GM18868 (cell line): ENCODE measurements around the gene OCRL.

Experiments
- ATAC-seq: cut with Tn5 transposase; IDR thresholded peaks from one replicate; pipeline ENCODE4 v1.9.1; 2021; ENCODE audit warnings: mild to moderate bottlenecking, moderate library complexity; ENCODE audit not compliant: unreplicated experiment

Gene OCRL

GRCh38 chrX:129631849-129632248, 91.8 kb downstream of the OCRL start:
- ATAC-seq: no peak

GRCh38 chrX:129632443-129632842, 92.4 kb downstream of the OCRL start:
- no peak for ATAC-seq

DNA sequence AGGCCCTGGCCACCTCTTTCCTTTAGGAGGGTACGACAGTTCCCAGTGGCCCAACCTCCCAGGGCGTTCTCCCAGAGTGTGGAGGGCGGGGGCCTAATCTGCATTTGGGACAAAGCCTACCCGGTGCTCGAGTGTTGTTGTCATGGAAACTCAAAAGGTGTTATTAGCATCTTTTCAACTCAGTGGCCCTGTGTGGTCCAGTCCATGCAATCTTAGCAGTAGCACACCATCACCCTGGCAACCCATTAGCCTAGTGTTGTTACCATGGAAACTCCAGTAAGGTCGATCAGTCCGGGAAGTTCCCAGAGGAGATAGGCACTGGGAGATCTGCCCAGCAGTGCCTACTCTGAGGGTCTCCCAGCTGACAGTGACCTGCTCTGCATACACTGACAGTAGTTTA, 94.5 kb downstream of the OCRL start:
- no peak for ATAC-seq

GRCh38 chrX:129636175-129636681, 96.2 kb downstream of the OCRL start:
- ATAC-seq: no peak

DNA sequence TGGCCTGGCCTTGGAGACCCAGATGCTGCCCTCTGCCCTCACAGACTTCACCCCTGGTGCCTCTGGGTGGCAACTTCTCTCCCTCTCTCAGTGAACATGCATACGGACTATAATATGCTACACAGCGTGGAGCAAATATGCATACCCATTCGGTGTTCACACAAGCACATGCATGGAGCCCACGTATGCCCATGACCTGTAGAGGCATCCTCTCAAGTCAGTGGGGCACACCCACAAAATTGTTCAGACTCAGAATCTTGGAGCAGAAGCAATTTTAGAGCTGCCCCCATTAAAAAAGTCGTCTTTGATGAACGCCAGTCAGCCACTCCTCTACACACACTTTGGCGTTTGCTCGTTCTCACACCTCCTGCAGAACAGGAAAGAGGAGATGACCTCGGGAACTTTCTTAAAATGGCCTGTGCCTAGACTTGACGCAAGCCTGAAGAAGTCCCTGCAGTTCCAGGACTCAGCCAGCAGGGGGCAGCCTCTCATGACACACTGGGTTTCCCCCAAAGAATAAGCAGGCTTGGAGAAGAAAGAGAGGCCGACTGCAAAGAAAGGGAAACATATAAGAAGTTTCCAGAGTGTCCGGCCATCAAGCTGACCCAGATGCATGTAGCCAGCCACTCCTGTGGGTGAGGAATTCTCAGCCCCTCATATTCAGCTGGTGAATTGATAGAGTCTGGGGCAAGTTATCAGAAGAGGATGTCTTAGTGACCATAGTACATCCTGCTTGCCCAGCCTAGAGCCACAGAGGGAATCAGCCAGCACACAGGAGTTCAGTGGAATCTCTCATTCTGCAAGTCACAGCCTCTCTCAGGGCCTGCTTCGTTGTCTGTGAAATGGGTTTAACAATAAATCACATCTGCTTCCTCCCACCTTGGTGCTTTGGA, 97.4 kb downstream of the OCRL start:
- ATAC-seq: peak; percentile 74

GRCh38 chrX:129638917-129639316, 98.9 kb downstream of the OCRL start:
- ATAC-seq: no peak

DNA sequence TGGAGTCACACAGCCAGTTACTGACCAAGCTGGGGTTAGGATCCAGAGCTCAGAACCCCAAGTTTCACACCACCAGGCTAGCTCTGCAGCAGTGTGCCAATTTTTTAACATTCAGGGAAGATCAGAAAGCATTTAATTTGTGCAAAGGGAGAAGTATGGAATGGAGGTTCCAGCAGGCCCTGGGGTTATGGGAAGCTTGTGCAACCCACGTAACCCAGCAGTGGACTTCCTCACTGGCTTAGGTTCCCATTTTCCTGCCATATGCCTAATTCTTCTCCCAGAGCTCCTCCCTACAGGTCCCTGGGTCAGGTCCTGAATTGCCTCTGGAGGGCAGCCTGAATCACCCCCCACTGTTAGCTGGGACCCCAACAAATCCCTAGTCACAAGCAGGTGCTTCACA, 100.7 kb downstream of the OCRL start:
- no peak for ATAC-seq

DNA sequence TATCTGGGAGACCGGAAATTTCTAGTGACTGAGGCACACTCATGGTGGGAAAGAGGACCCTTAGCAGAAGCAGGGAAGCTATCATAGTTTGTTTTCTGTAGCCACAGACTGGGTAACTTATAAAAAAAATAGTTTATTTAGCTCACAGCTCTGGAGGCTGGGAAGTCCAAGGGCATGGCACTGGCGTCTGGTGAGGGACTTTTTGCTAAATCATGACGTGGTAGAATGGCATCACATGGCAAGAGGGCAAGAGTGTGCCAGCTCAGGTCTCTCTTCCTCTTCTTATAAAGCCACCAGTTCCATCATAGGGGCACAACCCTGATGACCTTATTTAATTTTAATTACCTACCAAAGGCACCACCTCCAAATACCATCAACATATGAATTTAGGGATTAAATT, 101.4 kb downstream of the OCRL start:
- no peak for ATAC-seq

DNA sequence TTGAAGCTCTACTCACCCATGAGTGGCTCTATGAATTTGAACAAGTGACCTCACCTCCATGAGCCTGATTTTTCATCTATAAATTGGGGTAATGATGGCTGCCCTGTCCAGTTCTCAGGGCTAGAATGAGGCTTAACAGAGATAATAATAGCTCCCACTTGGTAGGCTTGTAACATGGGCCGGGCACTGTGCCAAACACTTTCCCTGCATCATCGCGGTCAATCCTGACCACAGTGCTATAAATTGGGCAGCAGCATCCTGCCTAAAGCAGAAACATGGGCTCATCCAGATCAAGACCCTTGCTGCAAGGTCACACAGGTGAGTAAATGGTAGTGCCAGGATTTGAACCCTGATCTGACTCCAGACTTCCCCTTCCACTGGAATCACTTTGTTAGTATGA, 101.9 kb downstream of the OCRL start:
- ATAC-seq: no peak
